Measurements from ENCODE around the gene BRPF1.

Gene BRPF1

DNA sequence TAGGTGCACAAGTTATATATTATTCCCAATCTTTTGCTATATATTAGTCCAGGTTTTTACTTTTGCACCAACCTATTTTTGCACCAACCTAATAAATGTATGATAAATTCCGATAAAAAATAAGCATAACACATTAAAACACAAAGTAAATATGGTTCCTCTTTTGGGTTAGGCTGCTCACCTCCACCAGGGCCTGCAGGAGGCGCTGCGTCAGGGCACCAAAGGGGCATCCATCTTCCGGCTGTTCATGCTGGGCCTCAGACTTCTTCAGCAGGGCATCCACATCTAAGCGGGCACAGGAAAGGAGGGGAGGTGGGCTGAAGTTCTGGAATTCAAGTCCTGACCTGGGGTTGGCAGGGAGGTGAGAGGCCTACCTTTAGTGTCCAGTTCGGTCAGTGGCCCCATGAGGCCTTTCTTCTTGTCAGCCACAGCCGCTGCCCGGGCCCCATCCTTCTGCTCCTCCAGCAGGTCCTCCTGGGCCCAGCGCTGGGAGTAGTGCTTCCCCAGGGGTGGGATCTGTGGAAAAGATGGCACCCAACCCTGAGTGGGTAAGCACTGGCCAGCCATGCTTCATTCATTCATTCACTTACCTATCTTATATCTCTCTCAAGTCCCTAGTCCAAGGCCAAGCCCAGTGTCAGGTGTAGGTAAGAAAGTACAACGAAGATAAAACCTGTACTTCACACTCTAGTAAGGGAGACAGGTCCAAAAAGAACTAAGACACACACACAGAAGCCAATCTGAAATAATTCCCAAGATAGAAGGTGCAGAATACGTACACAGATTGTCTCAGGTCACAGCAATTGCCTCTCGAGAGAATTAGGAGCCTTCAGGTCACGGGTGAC lies 55.5 kb downstream of the BRPF1 start:
- DNase-seq: no peak

DNA sequence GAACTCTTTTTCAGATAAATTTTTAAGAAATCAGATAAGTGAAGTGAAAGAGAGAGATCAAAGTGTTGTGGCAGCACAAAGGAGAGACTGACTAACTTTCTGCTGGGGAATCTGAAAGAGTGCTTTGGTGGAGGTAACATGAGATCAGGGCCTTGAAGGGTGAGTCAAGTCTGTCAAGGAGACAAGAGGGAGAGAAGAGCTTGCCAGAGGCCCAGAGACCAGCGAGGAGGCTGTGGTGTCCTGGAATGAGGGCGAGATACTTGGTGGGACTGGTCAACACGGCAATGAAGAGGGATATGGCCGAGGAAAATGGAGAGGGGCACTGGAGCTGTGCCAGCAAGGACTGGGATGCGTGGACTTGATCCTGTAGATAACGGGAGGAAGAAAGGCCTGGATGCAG lies 56.2 kb downstream of the BRPF1 start:
- no peak for DNase-seq

- no peak for DNase-seq
These were observed 59.6 kb downstream of the BRPF1 start for GRCh38 chr3:9791127-9791526.

GRCh38 chr3:9791790-9792404 lies 60.4 kb downstream of the BRPF1 start:
- DNase-seq: no peak

DNA sequence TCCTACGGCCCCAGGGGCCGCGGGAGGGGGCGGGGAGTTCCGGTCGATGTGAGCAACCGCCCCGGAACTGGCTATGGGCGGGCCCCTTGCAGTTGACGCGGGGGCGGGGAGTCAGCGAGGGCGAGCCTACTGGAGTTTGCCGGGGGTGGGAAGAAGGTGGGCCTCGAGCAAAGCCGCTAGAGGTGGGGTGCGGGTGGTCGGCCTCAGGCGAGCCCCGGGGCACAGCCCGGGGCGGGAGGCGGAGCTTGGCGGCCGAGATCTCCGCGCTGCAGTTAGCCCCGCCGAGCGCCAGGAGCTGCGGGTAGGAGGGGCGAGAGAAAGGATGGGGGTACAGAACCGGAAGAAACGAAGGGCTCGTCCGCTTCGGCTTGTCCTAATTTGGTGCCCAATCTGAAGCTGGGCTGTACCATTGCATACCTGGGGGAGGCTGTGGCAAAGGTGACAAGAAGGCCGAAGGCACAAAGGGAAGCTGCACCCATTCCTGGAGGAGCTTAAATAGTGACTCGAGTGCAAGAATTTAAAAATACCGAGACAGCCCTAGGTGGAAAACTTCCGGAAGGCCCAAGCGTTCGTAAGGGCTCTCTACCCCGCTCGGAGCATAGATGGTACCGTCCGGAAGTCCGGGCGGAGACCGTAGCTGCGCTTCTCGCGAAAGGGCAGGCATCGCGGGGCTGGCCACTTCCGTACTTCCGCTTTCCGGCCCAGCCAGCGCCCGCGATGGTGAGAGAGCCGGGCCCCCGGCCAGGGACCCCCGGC lies 61.0 kb downstream of the BRPF1 start, which contains the start of the genes ARPC4 and TADA3:
ARPC4 (plus strand) TSS at position 678 of the 756 bp plus-strand sequence; CDS start at position 718, 40 bp downstream.
TADA3 (minus strand) TSS at position 69 of the 756 bp plus-strand sequence. CDS start 1,007 bp downstream, outside the sequence.
- DNase-seq: peak; percentile 65 to 98 (median 92)

DNA sequence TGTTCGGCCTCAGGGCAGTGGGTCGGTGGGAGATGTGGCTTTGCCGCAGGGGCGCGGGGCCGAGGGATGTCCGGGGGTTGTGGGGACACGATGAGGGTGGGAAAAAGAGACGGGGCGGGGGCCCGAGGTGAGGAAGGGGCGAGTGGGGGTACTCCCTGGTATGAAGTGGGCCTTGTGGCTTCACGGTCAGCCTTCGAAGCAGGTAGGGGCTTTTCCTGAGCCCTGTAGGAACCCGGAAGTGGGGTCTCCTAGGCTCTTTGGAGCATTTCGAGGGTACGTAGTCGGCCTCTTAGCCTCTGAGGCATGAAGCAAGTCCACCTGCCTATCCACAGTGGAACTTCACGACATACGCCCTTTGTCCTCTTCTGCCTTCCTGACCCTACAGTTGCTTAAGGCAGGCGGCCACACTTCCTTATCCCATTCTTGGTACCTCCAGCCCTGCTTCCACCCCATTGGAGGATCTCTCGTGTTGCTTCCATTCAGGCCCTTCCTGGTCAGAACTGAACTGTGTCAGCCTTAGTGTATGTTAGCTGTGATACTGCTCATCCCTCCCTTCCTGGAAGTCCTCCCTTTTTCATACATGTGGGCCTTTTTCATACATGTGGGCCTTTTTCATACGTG lies 61.7 kb downstream of the BRPF1 start:
- DNase-seq: peak in 1 of 56 donors; percentile 44

- DNase-seq: no peak
These were observed 62.9 kb downstream of the BRPF1 start for GRCh38 chr3:9794400-9794799.

- no peak for DNase-seq
These were observed 63.7 kb downstream of the BRPF1 start for GRCh38 chr3:9795207-9795606.

DNA sequence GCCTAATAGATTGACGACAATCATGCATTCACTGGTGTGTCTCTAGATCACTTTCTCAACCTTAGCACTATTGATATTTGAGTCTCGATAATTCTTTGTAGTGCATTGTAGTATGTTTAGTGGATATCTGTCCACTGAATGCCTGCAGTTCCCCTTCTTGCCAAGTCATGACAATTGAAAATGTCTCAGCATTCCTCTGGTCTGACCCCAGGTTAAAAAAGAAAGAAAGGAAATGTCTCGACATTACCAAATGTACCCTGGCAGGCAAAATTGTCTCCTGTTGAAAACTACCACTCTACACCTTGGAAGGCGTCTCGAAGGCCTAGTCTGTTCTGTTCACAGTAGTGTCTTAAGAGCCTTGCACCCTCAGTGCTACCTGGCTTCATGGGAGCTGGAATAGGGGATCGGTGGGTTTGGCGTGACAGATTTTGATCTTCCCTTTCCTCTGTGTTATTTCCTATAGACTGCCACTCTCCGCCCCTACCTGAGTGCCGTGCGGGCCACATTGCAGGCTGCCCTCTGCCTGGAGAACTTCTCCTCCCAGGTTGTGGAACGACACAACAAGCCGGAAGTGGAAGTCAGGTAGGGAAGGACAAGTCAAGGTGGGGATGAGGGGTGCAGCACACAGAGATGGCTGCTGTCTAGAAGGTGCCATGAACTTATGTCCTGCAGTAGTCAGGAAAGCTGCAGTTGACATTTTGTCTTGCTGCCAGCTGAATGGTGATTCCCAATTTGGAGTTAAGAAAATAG lies 65.8 kb downstream of the BRPF1 start:
- DNase-seq: no peak

Data from nucleus accumbens (tissue), 56 donors.